Endodermal cell (in vitro differentiated cells): ENCODE results near the gene GPHN. TPM values are rescaled to one million over a fixed set of nuclear protein-coding genes. Genes with fewer than 3 reads are reported as not detected.

Experiments used
- DNase-seq: peaks from one replicate; pipeline ENCODE4 v3.0.0-alpha.2; 2017
- H3K27ac ChIP-seq: 2 replicates; pipeline ENCODE4 v1.5.1; 2013; ENCODE audit warnings: mild to moderate bottlenecking, low read depth, low read length, moderate library complexity
- H3K27me3 ChIP-seq: 2 replicates; pipeline ENCODE4 v1.6.1; 2013; ENCODE audit warnings: mild to moderate bottlenecking, low read length, moderate library complexity; ENCODE audit not compliant: insufficient read depth, control insufficient read depth, poor library complexity, severe bottlenecking
- H3K36me3 ChIP-seq: 2 replicates; pipeline ENCODE4 v1.7.0; 2013; ENCODE audit warnings: mild to moderate bottlenecking, low read length, moderate library complexity; ENCODE audit not compliant: control insufficient read depth, insufficient read depth
- H3K4me1 ChIP-seq: one replicate; pipeline ENCODE4 v1.7.0; 2013; ENCODE audit warnings: low read length; ENCODE audit not compliant: control insufficient read depth, insufficient read depth
- H3K4me3 ChIP-seq: 2 replicates; pipeline ENCODE4 v1.5.1; 2013; ENCODE audit warnings: mild to moderate bottlenecking, low read length, moderate library complexity
- H3K9ac ChIP-seq: 2 replicates; pipeline ENCODE4 v1.6.1; 2013; ENCODE audit warnings: mild to moderate bottlenecking, low read length, moderate library complexity; ENCODE audit not compliant: poor library complexity, severe bottlenecking; ENCODE audit errors: extremely low read depth
- H3K9me3 ChIP-seq: 2 replicates; pipeline ENCODE4 v1.6.1; 2013; ENCODE audit warnings: mild to moderate bottlenecking, low read length, moderate library complexity; ENCODE audit not compliant: control insufficient read depth
- H3K27ac Mint-ChIP-seq: 2 replicates; pipeline ENCODE4 v1.8.0; 2020; ENCODE audit warnings: mixed read lengths
- H3K27me3 Mint-ChIP-seq: 2 replicates; pipeline ENCODE4 v1.8.0; 2021; ENCODE audit warnings: mild to moderate bottlenecking, mixed read lengths; ENCODE audit not compliant: insufficient read depth
- H3K36me3 Mint-ChIP-seq: 2 replicates; pipeline ENCODE4 v1.8.0; 2020; ENCODE audit warnings: low read depth, mixed read lengths
- H3K4me1 Mint-ChIP-seq: 2 replicates; pipeline ENCODE4 v1.8.0; 2020; ENCODE audit warnings: mixed read lengths
- H3K4me3 Mint-ChIP-seq: 2 replicates; pipeline ENCODE4 v1.8.0; 2020; ENCODE audit warnings: mild to moderate bottlenecking, moderate library complexity, mixed read lengths
- H3K9me3 Mint-ChIP-seq: 2 replicates; pipeline ENCODE4 v1.8.0; 2020; ENCODE audit warnings: mild to moderate bottlenecking, mixed read lengths
- CTCF ChIP-seq: fragments of 200-600 bp; sonication (generic); conservative IDR thresholded peaks from 2 replicates; pipeline ENCODE4 v1.5.0; 2021; ENCODE audit warnings: antibody characterized with exemption, mild to moderate bottlenecking
- WGBS, 2 experiments: methylation state at CpG; one replicate each; pipeline versions ENCODE4 v1.1.5 to v1.1.7; 2013; ENCODE audit warnings: missing lambda C conversion rate in 2 of 2, mixed read lengths in 1 of 2; ENCODE audit not compliant: insufficient coverage in 1 of 2, insufficient read length in 1 of 2; 5-methylcytosine and 5-hydroxymethylcytosine counted together
- total RNA-seq, 2 donors: library from RNA; stranded (reverse); fragmentation: NEBNext Ultra II Directional in 1 of 2; extraction: Animal tissue kit (Norgen Biotek cat#: 25700) in 1 of 2; gene quantifications; 2 replicates in 1 of 2; 3 replicates in 1 of 2; pipeline ENCODE4 v1.2.1, GENCODE V29; 2021

Gene GPHN
- total RNA-seq, 2 donors from 2014 or later = 12.4 to 15.0 TPM

GRCh38 chr14:66503532-66503931 lies 4.4 kb upstream of the GPHN start:
- no peak overlapping the region for H3K9ac ChIP-seq
- peaks cover 21% of the 10 kb centered on the region for H3K9me3 Mint-ChIP-seq
- 91 to 93% methylated on average over 1 of the region's 1 CpG for WGBS, 2 experiments

GRCh38 chr14:66507181-66507721 lies 696 bp upstream of the GPHN start:
- DNase-seq = no peak

More at GRCh38 chr14:66503532-66503931, 4.4 kb upstream of the GPHN start:
- no peaks in the 10 kb centered on the region for H3K27me3 ChIP-seq
- no peak overlapping the region for H3K4me3 Mint-ChIP-seq
- H3K27me3 Mint-ChIP-seq = peaks cover 32% of the 10 kb centered on the region
- H3K9me3 ChIP-seq = peaks cover 37% of the 10 kb centered on the region
- H3K36me3 ChIP-seq = no peaks in the 10 kb centered on the region
- TF ChIP-seq CTCF = no peak
- no peak overlapping the region for H3K27ac ChIP-seq
- no peaks in the 10 kb centered on the region for H3K4me1 ChIP-seq
- no peak for DNase-seq
- H3K4me1 Mint-ChIP-seq = peaks cover 4% of the 10 kb centered on the region
- H3K36me3 Mint-ChIP-seq = no peaks in the 10 kb centered on the region
- H3K4me3 ChIP-seq = no peak overlapping the region
- H3K27ac Mint-ChIP-seq = no peak overlapping the region

GRCh38 chr14:66508547-66508845 lies 549 bp downstream of the GPHN start:
- H3K4me1 ChIP-seq = no peaks in the 10 kb centered on the region
- 0% methylated on average over 19 of the region's 19 CpGs; no CpG with 5 or more reads in 1 of the 2 experiments for WGBS, 2 experiments

More at GRCh38 chr14:66507181-66507721, 696 bp upstream of the GPHN start:
- H3K9me3 Mint-ChIP-seq = peaks cover 21% of the 10 kb centered on the region
- no peaks in the 10 kb centered on the region for H3K36me3 Mint-ChIP-seq
- TF ChIP-seq CTCF = no peak
- H3K9me3 ChIP-seq = peaks cover 37% of the 10 kb centered on the region
- peak overlapping the region; percentile 96 for H3K4me3 ChIP-seq
- peaks cover 4% of the 10 kb centered on the region for H3K4me1 Mint-ChIP-seq
- H3K4me3 Mint-ChIP-seq = peak overlapping the region; percentile 90
- H3K9ac ChIP-seq = peak overlapping the region; percentile 65
- peaks cover 55% of the 10 kb centered on the region for H3K27me3 Mint-ChIP-seq
- peak overlapping the region; percentile 78 for H3K27ac ChIP-seq
- H3K27ac Mint-ChIP-seq = no peak overlapping the region
- no peaks in the 10 kb centered on the region for H3K36me3 ChIP-seq
- H3K27me3 ChIP-seq = peaks cover 22% of the 10 kb centered on the region
- WGBS, 2 experiments = 30 to 47% methylated on average over 16 to 23 of the region's 23 CpGs
- no peaks in the 10 kb centered on the region for H3K4me1 ChIP-seq

More at GRCh38 chr14:66508547-66508845, 549 bp downstream of the GPHN start:
- H3K27ac ChIP-seq = peak overlapping the region; percentile 78
- Mint-ChIP-seq H3K4me1 (peaks cover 4% of the 10 kb centered on the region), H3K27me3 (peaks cover 47% of the 10 kb centered on the region), H3K9me3 (peaks cover 19% of the 10 kb centered on the region), H3K4me3 (peak overlapping the region; percentile 90), H3K27ac (peak overlapping the region; percentile 88), H3K36me3 (no peaks in the 10 kb centered on the region)
- no peaks in the 10 kb centered on the region for H3K36me3 ChIP-seq
- DNase-seq = no peak
- H3K27me3 ChIP-seq = peaks cover 22% of the 10 kb centered on the region
- TF ChIP-seq CTCF = no peak
- peaks cover 28% of the 10 kb centered on the region for H3K9me3 ChIP-seq
- H3K4me3 ChIP-seq = peak overlapping the region; percentile 96
- peak overlapping the region; percentile 65 for H3K9ac ChIP-seq
